Mesodermal cell (in vitro differentiated cells): Measurements from ENCODE around the gene IMPDH1.

Experiments used
- H3K27ac ChIP-seq: 2 replicates; pipeline ENCODE4 v1.7.0; 2013; ENCODE audit warnings: mild to moderate bottlenecking, low read depth, low read length, moderate library complexity; ENCODE audit not compliant: severe bottlenecking
- H3K36me3 ChIP-seq: 2 replicates; pipeline ENCODE4 v1.7.1; 2013; ENCODE audit warnings: mild to moderate bottlenecking, low read length, moderate library complexity; ENCODE audit not compliant: control insufficient read depth, insufficient read depth
- H3K4me1 ChIP-seq: one replicate; pipeline ENCODE4 v1.7.1; 2013; ENCODE audit warnings: mild to moderate bottlenecking, low read length; ENCODE audit not compliant: insufficient read depth, control insufficient read depth, poor library complexity, severe bottlenecking
- H3K4me3 ChIP-seq: 2 replicates; pipeline ENCODE4 v1.7.0; 2013; ENCODE audit warnings: low read length, control low read depth, mild to moderate bottlenecking; ENCODE audit not compliant: insufficient read depth, poor library complexity, severe bottlenecking; ENCODE audit errors: extremely low read depth
- H3K9me3 ChIP-seq: 2 replicates; pipeline ENCODE4 v1.7.1; 2013; ENCODE audit warnings: mild to moderate bottlenecking, low read length, moderate library complexity; ENCODE audit not compliant: control insufficient read depth
- WGBS, 2 experiments: methylation state at CpG; one replicate each; pipeline ENCODE4 v1.1.5; 2013; ENCODE audit warnings: missing lambda C conversion rate in 2 of 2; ENCODE audit not compliant: insufficient coverage in 2 of 2; 5-methylcytosine and 5-hydroxymethylcytosine counted together

The IMPDH1 gene

GRCh38 chr7:128395748-128396147, 14.0 kb downstream of the IMPDH1 start:
- WGBS, 2 experiments = 90 to 100% methylated on average over 1 to 2 of the region's 3 CpGs
- no peaks in the 10 kb centered on the region for H3K9me3 ChIP-seq
- H3K36me3 ChIP-seq = peaks cover 53% of the 10 kb centered on the region
- no peaks in the 10 kb centered on the region for H3K4me1 ChIP-seq
- no peak overlapping the region for H3K4me3 ChIP-seq
- no peak overlapping the region for H3K27ac ChIP-seq

GRCh38 chr7:128394904-128395496, 14.8 kb downstream of the IMPDH1 start:
- H3K4me1 ChIP-seq = no peaks in the 10 kb centered on the region
- 97% methylated on average over 12 to 13 of the region's 16 CpGs for WGBS, 2 experiments
- H3K27ac ChIP-seq = no peak overlapping the region
- H3K9me3 ChIP-seq = no peaks in the 10 kb centered on the region
- no peak overlapping the region for H3K4me3 ChIP-seq
- peaks cover 47% of the 10 kb centered on the region for H3K36me3 ChIP-seq

GRCh38 chr7:128393526-128394330, 16.1 kb downstream of the IMPDH1 start:
- WGBS, 2 experiments = 93 to 96% methylated on average over 16 to 17 of the region's 23 CpGs
- Histone ChIP-seq H3K27ac (no peak overlapping the region), H3K36me3 (peaks cover 43% of the 10 kb centered on the region)

GRCh38 chr7:128392446-128393327, 17.1 kb downstream of the IMPDH1 start:
- H3K4me1 ChIP-seq = no peaks in the 10 kb centered on the region
- WGBS, 2 experiments = 93 to 98% methylated on average over 10 to 13 of the region's 18 CpGs
- no peak overlapping the region for H3K27ac ChIP-seq
- H3K4me3 ChIP-seq = no peak overlapping the region
- H3K36me3 ChIP-seq = peaks cover 35% of the 10 kb centered on the region
- H3K9me3 ChIP-seq = no peaks in the 10 kb centered on the region

More at GRCh38 chr7:128393526-128394330, 16.1 kb downstream of the IMPDH1 start:
- Histone ChIP-seq H3K9me3 (no peaks in the 10 kb centered on the region), H3K4me1 (no peaks in the 10 kb centered on the region), H3K4me3 (no peak overlapping the region)

- 97 to 100% methylated on average over 4 to 6 of the region's 7 CpGs for WGBS, 2 experiments
- Histone ChIP-seq H3K9me3 (no peaks in the 10 kb centered on the region), H3K27ac (no peak overlapping the region), H3K4me1 (no peaks in the 10 kb centered on the region), H3K36me3 (peaks cover 31% of the 10 kb centered on the region), H3K4me3 (no peak overlapping the region)
Measured at GRCh38 chr7:128391805-128392204, 18.0 kb downstream of the IMPDH1 start.

GRCh38 chr7:128390871-128391565, 18.8 kb downstream of the IMPDH1 start:
- Histone ChIP-seq H3K27ac (no peak overlapping the region), H3K4me3 (no peak overlapping the region), H3K4me1 (no peaks in the 10 kb centered on the region), H3K36me3 (peaks cover 23% of the 10 kb centered on the region), H3K9me3 (no peaks in the 10 kb centered on the region)
- 90 to 97% methylated on average over 3 of the region's 3 CpGs for WGBS, 2 experiments

GRCh38 chr7:128389618-128390329, 20.0 kb downstream of the IMPDH1 start:
- H3K27ac ChIP-seq = no peak overlapping the region
- H3K4me1 ChIP-seq = no peaks in the 10 kb centered on the region

GRCh38 chr7:128389085-128389617, 20.6 kb downstream of the IMPDH1 start:
- Histone ChIP-seq H3K4me1 (no peaks in the 10 kb centered on the region), H3K9me3 (no peaks in the 10 kb centered on the region), H3K36me3 (peaks cover 5% of the 10 kb centered on the region), H3K4me3 (no peak overlapping the region), H3K27ac (no peak overlapping the region)
- 100% methylated on average over 1 of the region's 2 CpGs for WGBS, 2 experiments

More at GRCh38 chr7:128389618-128390329, 20.0 kb downstream of the IMPDH1 start:
- 85 to 96% methylated on average over 9 of the region's 9 CpGs for WGBS, 2 experiments
- H3K9me3 ChIP-seq = no peaks in the 10 kb centered on the region
- H3K36me3 ChIP-seq = peaks cover 11% of the 10 kb centered on the region
- H3K4me3 ChIP-seq = no peak overlapping the region

- H3K4me3 ChIP-seq = no peak overlapping the region
- no peaks in the 10 kb centered on the region for H3K4me1 ChIP-seq
- no peaks in the 10 kb centered on the region for H3K9me3 ChIP-seq
- H3K27ac ChIP-seq = no peak overlapping the region
- peaks cover 4% of the 10 kb centered on the region for H3K36me3 ChIP-seq
- WGBS, 2 experiments = no CpG with 5 or more reads among the region's 3 CpGs
Measured at GRCh38 chr7:128388145-128388485, 21.7 kb downstream of the IMPDH1 start.
